ENCODE data around the gene SLC26A9.

- TF ChIP-seq ZNF561 (tag by site-specific recombination; IDR thresholded peaks at IDR 0.05; ENCODE audit: borderline replicate concordance) (no peak), CTCF (tag by site-specific recombination; IDR thresholded peaks at IDR 0.05) (no peak), KLF8 (tag by site-specific recombination; IDR thresholded peaks at IDR 0.05) (no peak), YY1 (tag by site-specific recombination; IDR thresholded peaks at IDR 0.05) (no peak), KLF17 (tag by site-specific recombination; IDR thresholded peaks at IDR 0.05) (no peak), ZNF239 (tag by site-specific recombination; IDR thresholded peaks at IDR 0.05) (no peak), ZNF335 (tag by site-specific recombination; conservative IDR thresholded peaks at IDR 0.05) (no peak), ZSCAN30 (tag by site-specific recombination; IDR thresholded peaks at IDR 0.05) (no peak), ZNF423 (tag by site-specific recombination; IDR thresholded peaks at IDR 0.05) (no peak), ZBTB48 (tag by site-specific recombination; IDR thresholded peaks at IDR 0.05) (no peak), PBX3 (CRISPR knock-in tag; IDR thresholded peaks at IDR 0.05) (no peak), ZNF639 (tag by site-specific recombination; IDR thresholded peaks at IDR 0.05) (no peak), ZNF274 (IDR thresholded peaks at IDR 0.05; ENCODE audit: low read length) (no peak), ZNF274 (tag by site-specific recombination; IDR thresholded peaks at IDR 0.05; ENCODE audit: borderline replicate concordance) (no peak), ZNF658 (tag by site-specific recombination; IDR thresholded peaks at IDR 0.05) (no peak)
These were observed 4.6 kb downstream of the SLC26A9 start for GRCh38 chr1:205938682-205939081.
